ENCODE measurements around the gene GPR21.

The GPR21 gene

GRCh38 chr9:123033352-123033751 lies at the start of gene GPR21:
TSS of gene GPR21 (plus strand) at chr9:123033667. CDS start at chr9:123034567, 900 bp downstream.
- Histone ChIP-seq H3K36me3 (replicated peaks; ENCODE audit: insufficient read depth, low read length) (no peaks in the 10 kb centered on the region), H3K79me2 (ENCODE audit: low read length) (no peaks in the 10 kb centered on the region), H3K9ac (ENCODE audit: low read length) (no peak within 1 kb of the TSS), H3K4me2 (ENCODE audit: low read depth, low read length) (no peak within 1 kb of the TSS), H3K4me3 (ENCODE audit: low read length) (no peak within 1 kb of the TSS), H3K9me2 (replicated peaks; ENCODE audit: insufficient read depth, low read length) (no peaks in the 10 kb centered on the region), H3K4me1 (ENCODE audit: low read length) (no peaks in the 10 kb centered on the region), H3K27me3 (replicated peaks; ENCODE audit: insufficient read depth, low read length) (no peaks in the 10 kb centered on the region), H3K9me3 (replicated peaks; ENCODE audit: insufficient read depth, low read length) (no peaks in the 10 kb centered on the region), H2AFZ (ENCODE audit: low read length) (no peak within 1 kb of the TSS), H3K27ac (ENCODE audit: low read length) (no peak within 1 kb of the TSS), H3F3A (ENCODE audit: insufficient read depth, low read length) (no peaks in the 10 kb centered on the region), H4K20me1 (ENCODE audit: insufficient read depth, low read length) (no peaks in the 10 kb centered on the region)
- DNase-seq = no peak
- TF ChIP-seq EZH2 (optimal IDR thresholded peaks at IDR 0.05; ENCODE audit: low read depth, low read length) (no peak), EZH2phosphoT487 (IDR thresholded peaks at IDR 0.05; ENCODE audit: low read length) (no peak), CTCF (IDR thresholded peaks at IDR 0.05; ENCODE audit: low read length) (no peak)

GRCh38 chr9:122986010-122986409 lies 47.5 kb upstream of the GPR21 start:
- no peaks in the 10 kb centered on the region for H4K20me1 ChIP-seq (ENCODE audit: insufficient read depth, low read length)
- peaks cover 12% of the 10 kb centered on the region for H3F3A ChIP-seq (ENCODE audit: insufficient read depth, low read length)
- no peaks in the 10 kb centered on the region for H3K9me3 ChIP-seq (replicated peaks; ENCODE audit: insufficient read depth, low read length)
- no peak overlapping the region for H3K4me2 ChIP-seq (ENCODE audit: low read depth, low read length)
- no peak overlapping the region for H3K27ac ChIP-seq (ENCODE audit: low read length)
- no peak overlapping the region for H2AFZ ChIP-seq (ENCODE audit: low read length)
- H3K36me3 ChIP-seq (replicated peaks; ENCODE audit: insufficient read depth, low read length) = 0 out of 2 replicates have a peak, but pooled peaks cover 3% of the 10 kb centered on the region
- H3K9ac ChIP-seq (ENCODE audit: low read length) = no peak overlapping the region
- H3K4me1 ChIP-seq (ENCODE audit: low read length) = peaks cover 11% of the 10 kb centered on the region
- TF ChIP-seq CTCF (IDR thresholded peaks at IDR 0.05; ENCODE audit: low read length) (no peak), EZH2phosphoT487 (IDR thresholded peaks at IDR 0.05; ENCODE audit: low read length) (no peak), EZH2 (optimal IDR thresholded peaks at IDR 0.05; ENCODE audit: low read depth, low read length) (no peak)
- no peak for DNase-seq
- no peaks in the 10 kb centered on the region for H3K9me2 ChIP-seq (replicated peaks; ENCODE audit: insufficient read depth, low read length)
- no peaks in the 10 kb centered on the region for H3K27me3 ChIP-seq (replicated peaks; ENCODE audit: insufficient read depth, low read length)
- H3K4me3 ChIP-seq (ENCODE audit: low read length) = no peak overlapping the region
- H3K79me2 ChIP-seq (ENCODE audit: low read length) = 0 out of 2 replicates have a peak, but pooled peaks cover 5% of the 10 kb centered on the region

- Histone ChIP-seq H3K4me2 (ENCODE audit: low read depth, low read length) (no peak overlapping the region), H4K20me1 (ENCODE audit: insufficient read depth, low read length) (no peaks in the 10 kb centered on the region), H3K27me3 (replicated peaks; ENCODE audit: insufficient read depth, low read length) (no peaks in the 10 kb centered on the region), H3F3A (ENCODE audit: insufficient read depth, low read length) (peaks cover 12% of the 10 kb centered on the region), H2AFZ (ENCODE audit: low read length) (no peak overlapping the region), H3K27ac (ENCODE audit: low read length) (no peak overlapping the region), H3K36me3 (replicated peaks; ENCODE audit: insufficient read depth, low read length) (0 out of 2 replicates have a peak, but pooled peaks cover 3% of the 10 kb centered on the region), H3K4me1 (ENCODE audit: low read length) (peaks cover 11% of the 10 kb centered on the region), H3K9me2 (replicated peaks; ENCODE audit: insufficient read depth, low read length) (no peaks in the 10 kb centered on the region), H3K79me2 (ENCODE audit: low read length) (no peaks in the 10 kb centered on the region), H3K9ac (ENCODE audit: low read length) (no peak overlapping the region), H3K4me3 (ENCODE audit: low read length) (no peak overlapping the region), H3K9me3 (replicated peaks; ENCODE audit: insufficient read depth, low read length) (no peaks in the 10 kb centered on the region)
- DNase-seq = no peak
- TF ChIP-seq EZH2phosphoT487 (IDR thresholded peaks at IDR 0.05; ENCODE audit: low read length) (no peak), EZH2 (optimal IDR thresholded peaks at IDR 0.05; ENCODE audit: low read depth, low read length) (no peak), CTCF (IDR thresholded peaks at IDR 0.05; ENCODE audit: low read length) (no peak)
These were observed 45.3 kb upstream of the GPR21 start for GRCh38 chr9:122988141-122988540.

Measured in MM.1S (cell line).